Effector memory CD4-positive, alpha-beta T cell (primary cell): Measurements from ENCODE around the gene C2orf68.
"Not testable (repeated sequence)": the region's sequence is repeated elsewhere in the genome, so short reads cannot be mapped to it uniquely, and the experiment has no call there.

Experiments used
- DNase-seq, 3 donors: peaks; one replicate each; pipeline ENCODE4 v3.0.0-alpha.2; 2020
- H3K27ac ChIP-seq: 2 replicates; pipeline ENCODE4 v1.7.0; 2013; ENCODE audit warnings: mild to moderate bottlenecking, low read length, moderate library complexity; ENCODE audit not compliant: insufficient read depth, poor library complexity, severe bottlenecking
- H3K27me3 ChIP-seq: replicated peaks from 2 replicates; pipeline ENCODE4 v1.7.0; 2013; ENCODE audit warnings: mild to moderate bottlenecking, low read length; ENCODE audit not compliant: insufficient read depth, control insufficient read depth, poor library complexity, severe bottlenecking
- H3K36me3 ChIP-seq: 2 replicates; pipeline ENCODE4 v1.7.0; 2013; ENCODE audit warnings: mild to moderate bottlenecking, low read length, moderate library complexity; ENCODE audit not compliant: control insufficient read depth, insufficient read depth
- H3K4me1 ChIP-seq: 2 replicates; pipeline ENCODE4 v1.7.0; 2013; ENCODE audit warnings: low read length, mild to moderate bottlenecking; ENCODE audit not compliant: control insufficient read depth, insufficient read depth, poor library complexity, severe bottlenecking
- H3K4me3 ChIP-seq: 2 replicates; pipeline ENCODE4 v1.7.0; 2013; ENCODE audit warnings: low read length, low read depth, mild to moderate bottlenecking; ENCODE audit not compliant: insufficient read depth, poor library complexity, severe bottlenecking
- H3K9me3 ChIP-seq: 2 replicates; pipeline ENCODE4 v1.7.0; 2013; ENCODE audit warnings: mild to moderate bottlenecking, low read length, moderate library complexity; ENCODE audit not compliant: control insufficient read depth

Gene C2orf68

DNA sequence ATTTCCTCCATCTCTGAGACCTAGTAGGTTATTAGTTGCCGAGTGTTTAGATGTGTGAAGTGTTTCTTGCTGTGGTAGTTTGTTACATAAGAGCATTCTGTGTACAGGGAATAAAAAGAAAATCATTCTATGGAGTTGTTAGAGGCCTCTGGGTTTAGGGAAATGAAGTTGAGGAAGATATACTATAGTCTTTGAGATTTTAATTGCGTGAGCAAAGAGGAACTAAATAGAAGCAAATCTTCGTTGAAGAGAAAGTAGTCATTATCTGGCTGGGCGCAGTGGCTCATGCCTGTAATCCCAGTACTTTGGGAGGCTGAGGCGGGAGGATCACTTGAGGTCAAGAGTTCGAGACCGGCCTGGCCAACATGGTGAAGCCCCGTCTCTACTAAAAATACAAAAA, 23.1 kb upstream of the C2orf68 start:
- H3K4me1 ChIP-seq, result no peaks in the 10 kb centered on the region
- H3K27ac ChIP-seq, result no peak overlapping the region
- H3K36me3 ChIP-seq, result peaks cover 74% of the 10 kb centered on the region
- no peak overlapping the region for H3K4me3 ChIP-seq
- no peaks in the 10 kb centered on the region for H3K9me3 ChIP-seq
- DNase-seq, result no peak
- no peaks in the 10 kb centered on the region for H3K27me3 ChIP-seq

DNA sequence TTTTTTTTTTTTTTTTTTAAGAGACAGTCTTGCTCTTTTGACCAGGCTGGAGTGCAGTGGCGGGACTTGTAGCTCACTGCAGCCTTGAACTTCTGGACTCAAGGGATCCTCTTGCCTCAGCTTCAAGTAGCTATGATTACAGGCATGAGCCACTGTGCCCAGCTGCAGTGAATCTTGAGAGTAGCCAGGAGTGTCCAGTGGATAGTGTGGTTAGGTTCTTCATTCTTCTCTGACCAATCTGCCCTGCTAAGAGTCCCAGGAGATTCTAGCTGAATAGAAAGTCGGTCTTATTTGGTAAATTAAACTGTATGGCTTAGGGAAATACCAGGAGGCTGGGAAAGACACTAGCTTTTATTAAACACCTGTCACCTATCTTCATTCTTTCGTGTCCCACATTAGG, 19.4 kb upstream of the C2orf68 start:
- H3K27me3 ChIP-seq, result no peaks in the 10 kb centered on the region
- no peak for DNase-seq
- H3K4me1 ChIP-seq, result no peaks in the 10 kb centered on the region
- H3K4me3 ChIP-seq, result no peak overlapping the region
- H3K36me3 ChIP-seq, result peaks cover 73% of the 10 kb centered on the region
- H3K9me3 ChIP-seq, result no peaks in the 10 kb centered on the region
- no peak overlapping the region for H3K27ac ChIP-seq

DNA sequence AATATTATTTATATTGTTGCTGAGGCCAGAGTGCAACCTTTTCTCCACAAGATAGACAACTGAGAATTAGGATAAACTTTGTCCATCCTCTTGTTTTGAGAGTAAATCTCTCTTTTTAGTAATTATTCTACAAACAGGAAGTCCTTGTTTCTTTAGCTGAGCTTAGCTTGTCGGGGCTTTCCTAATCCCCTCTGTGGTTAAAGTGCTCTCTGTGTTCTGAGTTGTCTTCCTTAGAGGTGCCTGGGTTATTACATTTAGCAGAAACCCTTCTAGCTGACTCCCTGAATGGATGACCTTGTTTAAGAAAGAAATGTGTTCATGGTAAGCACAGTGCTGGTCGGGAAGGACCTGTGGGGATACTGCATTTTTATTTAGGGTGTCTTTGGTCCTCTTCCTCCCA, 16.8 kb upstream of the C2orf68 start:
- Histone ChIP-seq H3K4me1 (no peaks in the 10 kb centered on the region), H3K36me3 (peaks cover 75% of the 10 kb centered on the region), H3K4me3 (no peak overlapping the region), H3K27ac (peak overlapping the region; percentile 25), H3K9me3 (no peaks in the 10 kb centered on the region), H3K27me3 (no peaks in the 10 kb centered on the region)
- no peak for DNase-seq

DNA sequence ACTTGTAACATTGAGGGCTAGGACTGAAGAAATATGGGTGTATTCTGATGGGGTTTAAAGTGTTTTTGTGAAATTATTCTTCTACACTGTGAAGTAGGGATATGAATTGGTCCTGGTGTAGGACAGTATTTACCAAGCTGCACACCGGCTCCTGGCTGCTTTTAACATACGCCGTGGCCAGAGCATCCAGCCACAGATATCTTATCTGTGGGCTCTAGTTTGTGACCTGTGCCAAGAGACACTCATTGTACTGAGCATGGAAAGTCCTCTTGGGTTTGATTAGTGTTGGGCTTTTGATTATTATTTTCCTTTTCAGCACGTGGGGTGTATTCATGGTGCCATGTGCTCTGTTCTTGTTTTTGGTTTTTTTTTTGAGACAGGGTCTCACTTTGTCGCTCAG, 12.1 kb upstream of the C2orf68 start:
- peaks cover 79% of the 10 kb centered on the region for H3K36me3 ChIP-seq
- no peak for DNase-seq
- no peaks in the 10 kb centered on the region for H3K9me3 ChIP-seq
- no peak overlapping the region for H3K27ac ChIP-seq
- H3K27me3 ChIP-seq, result no peaks in the 10 kb centered on the region
- no peaks in the 10 kb centered on the region for H3K4me1 ChIP-seq
- H3K4me3 ChIP-seq, result no peak overlapping the region

DNA sequence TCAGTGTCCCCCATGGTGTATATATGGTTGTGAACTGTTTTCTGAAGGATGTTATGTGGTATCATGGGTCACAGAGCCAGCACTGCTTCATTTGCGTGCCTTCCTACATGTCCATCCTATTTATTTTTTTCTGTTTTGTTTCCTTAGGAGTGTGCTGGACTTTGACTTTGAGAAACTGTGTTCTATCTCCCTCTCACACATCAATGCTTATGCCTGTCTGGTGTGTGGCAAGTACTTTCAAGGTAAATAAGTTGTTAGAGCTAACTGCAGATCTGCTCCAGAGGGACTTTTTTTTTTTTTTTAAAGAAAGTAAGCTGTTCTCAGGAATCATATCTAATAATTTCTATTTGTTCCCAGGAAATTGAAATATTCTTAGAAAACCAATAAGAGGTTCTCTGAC, 9.5 kb upstream of the C2orf68 start:
- no peak overlapping the region for H3K4me3 ChIP-seq
- H3K27me3 ChIP-seq, result no peaks in the 10 kb centered on the region
- DNase-seq, result no peak
- H3K36me3 ChIP-seq, result peaks cover 57% of the 10 kb centered on the region
- peaks cover 10% of the 10 kb centered on the region for H3K4me1 ChIP-seq
- H3K9me3 ChIP-seq, result no peaks in the 10 kb centered on the region
- no peak overlapping the region for H3K27ac ChIP-seq

DNA sequence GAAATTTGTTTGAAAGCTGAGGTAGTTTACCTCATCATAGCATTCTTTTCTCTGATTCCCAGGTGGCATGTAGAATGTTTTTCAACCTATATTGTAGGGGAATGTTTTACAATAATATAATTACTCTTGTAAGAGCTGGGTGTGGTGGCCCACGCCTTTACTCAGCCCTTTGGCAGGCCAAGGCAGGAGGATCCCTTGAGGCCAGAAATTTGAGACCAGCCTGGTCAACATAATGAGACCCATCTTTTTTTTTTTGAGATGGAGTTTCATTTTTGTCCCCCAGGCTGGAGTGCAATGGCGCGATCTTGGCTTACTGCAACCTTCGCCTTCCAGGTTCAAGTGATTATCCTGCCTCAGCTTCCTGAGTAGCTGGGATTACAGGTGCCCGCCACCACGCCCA, 7.8 kb upstream of the C2orf68 start:
- Histone ChIP-seq H3K27me3 (no peaks in the 10 kb centered on the region), H3K36me3 (peaks cover 43% of the 10 kb centered on the region)

DNA sequence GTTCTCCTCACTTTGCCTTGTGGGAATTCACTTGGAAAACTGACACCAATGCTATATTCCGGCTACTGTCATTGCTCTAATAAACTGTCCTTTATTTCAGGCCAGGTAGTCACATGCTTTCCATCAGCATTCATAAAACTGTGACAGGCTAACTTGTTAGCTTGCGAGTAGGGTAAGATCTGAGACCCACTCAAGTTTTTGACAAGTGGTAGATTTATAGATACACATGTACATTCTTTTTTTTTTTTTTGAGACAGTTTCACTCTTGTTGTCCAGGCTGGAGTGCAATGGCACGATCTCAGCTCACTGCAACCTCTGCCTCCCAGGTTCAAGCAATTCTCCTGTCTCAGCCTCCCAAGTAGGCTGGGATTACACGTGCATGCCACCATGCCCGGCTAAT, 5.9 kb upstream of the C2orf68 start:
- not testable (repeated sequence) for H3K4me3 ChIP-seq, DNase-seq, H3K27ac ChIP-seq, H3K9me3 ChIP-seq, H3K27me3 ChIP-seq
- Histone ChIP-seq H3K36me3 (peaks cover 28% of the 10 kb centered on the region), H3K4me1 (peaks cover 10% of the 10 kb centered on the region)

More for the DNA sequence above, 7.8 kb upstream of the C2orf68 start:
- Histone ChIP-seq H3K9me3 (no peaks in the 10 kb centered on the region), H3K4me3 (no peak overlapping the region), H3K4me1 (peaks cover 10% of the 10 kb centered on the region), H3K27ac (no peak overlapping the region)
- DNase-seq, result no peak

DNA sequence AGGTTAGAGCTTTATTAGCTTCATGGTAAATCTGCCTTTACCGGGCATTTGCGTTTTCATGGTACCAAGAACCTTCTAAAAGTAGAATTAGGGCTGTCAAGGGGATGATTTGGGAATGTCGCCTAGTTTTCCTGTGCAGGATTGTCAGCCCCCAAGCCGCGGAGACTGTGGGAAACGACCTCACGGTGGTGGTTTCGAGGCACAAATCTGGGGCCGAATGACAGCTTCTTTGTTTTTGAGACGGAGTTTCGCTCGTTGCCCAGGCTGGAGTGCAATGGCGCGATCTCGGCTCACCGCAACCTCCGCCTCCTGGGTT, 3.5 kb upstream of the C2orf68 start:
- Histone ChIP-seq H3K9me3 (no peaks in the 10 kb centered on the region), H3K4me3 (no peak overlapping the region), H3K27me3 (no peaks in the 10 kb centered on the region), H3K4me1 (peaks cover 10% of the 10 kb centered on the region), H3K36me3 (peaks cover 14% of the 10 kb centered on the region), H3K27ac (no peak overlapping the region)
- no peak for DNase-seq

DNA sequence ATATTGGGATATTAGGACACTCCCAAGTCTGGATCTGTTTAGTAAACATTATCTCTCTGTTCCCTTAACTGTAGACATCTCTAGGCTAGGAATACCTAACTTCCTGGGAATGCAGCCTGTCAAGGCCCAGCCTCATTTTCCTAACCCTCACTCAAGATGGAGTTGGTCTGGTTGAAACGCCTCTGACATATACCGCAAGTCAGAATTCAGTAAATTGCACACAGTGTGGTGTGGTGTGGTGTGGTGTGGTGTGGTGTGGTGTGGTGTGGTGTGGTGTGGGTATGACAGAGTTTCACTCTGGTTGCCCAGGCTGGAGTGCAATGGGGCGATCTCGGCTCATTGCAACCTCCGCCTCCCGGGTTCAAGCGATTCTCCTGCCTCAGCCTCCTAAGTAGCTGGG, 2.9 kb upstream of the C2orf68 start:
- H3K27me3 ChIP-seq, H3K9me3 ChIP-seq, H3K36me3 ChIP-seq, H3K27ac ChIP-seq, DNase-seq, H3K4me3 ChIP-seq: not testable (repeated sequence)
- H3K4me1 ChIP-seq, result peaks cover 10% of the 10 kb centered on the region

DNA sequence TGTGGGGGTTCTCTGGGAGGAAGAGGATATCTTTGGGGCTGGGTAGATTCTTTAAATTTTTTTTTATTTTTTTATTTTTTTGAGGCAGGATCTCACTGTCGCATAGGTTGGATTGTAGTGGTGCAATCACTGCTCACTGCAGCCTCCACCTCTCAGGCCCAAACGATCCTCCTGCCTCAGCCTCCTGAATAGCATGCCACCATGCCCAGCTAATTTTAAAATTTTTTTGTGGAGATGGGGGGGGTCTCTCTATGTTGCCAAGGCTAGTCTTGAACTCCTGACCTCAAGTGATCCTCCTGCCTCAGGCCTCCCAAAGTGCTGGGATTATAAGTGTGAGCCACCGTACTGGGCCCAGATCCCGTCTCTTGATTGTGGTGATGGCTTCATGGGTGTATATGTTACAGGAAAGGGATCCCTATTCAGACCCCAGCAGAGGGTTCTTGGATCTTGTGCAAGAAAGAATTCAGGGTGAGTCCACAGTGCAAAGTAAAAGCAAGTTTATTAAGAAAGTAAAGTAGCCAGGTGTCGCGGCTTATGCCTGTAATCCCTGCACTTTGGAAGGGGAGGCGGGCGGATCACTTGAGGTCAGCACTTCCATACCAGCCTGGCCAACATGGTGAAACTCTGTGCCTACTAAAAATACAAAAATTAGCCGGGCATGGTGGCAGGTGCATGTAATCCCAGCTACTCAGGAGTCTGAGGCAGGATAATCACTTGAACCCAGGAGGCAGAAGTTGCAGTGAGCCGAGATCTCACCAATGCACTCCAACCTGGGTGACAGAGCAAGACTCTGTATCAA, 2.0 kb upstream of the C2orf68 start:
- Histone ChIP-seq H3K4me3 (no peak overlapping the region), H3K27ac (no peak overlapping the region), H3K9me3 (no peaks in the 10 kb centered on the region), H3K27me3 (no peaks in the 10 kb centered on the region), H3K4me1 (peaks cover 10% of the 10 kb centered on the region), H3K36me3 (peaks cover 4% of the 10 kb centered on the region)
- DNase-seq, result no peak
